Neural cell (in vitro differentiated cells): ENCODE measurements around the gene NKG7. TPM values are rescaled to one million over a fixed set of nuclear protein-coding genes. Genes with fewer than 3 reads are reported as not detected.

Experiments
- H2AFZ ChIP-seq: fragments of 200-600, 300-800 bp; sonication (generic), shearing (Covaris generic); 2 replicates; pipeline ENCODE4 v1.6.0; 2014; ENCODE audit warnings: low read depth, mild to moderate bottlenecking, antibody characterized with exemption, low read length, moderate library complexity
- H3F3A ChIP-seq: fragments of 200-600 bp; shearing (Covaris generic); 2 replicates; pipeline ENCODE4 v1.6.1; 2016; ENCODE audit warnings: mild to moderate bottlenecking, moderate library complexity, mixed read lengths, antibody characterized with exemption, low read length; ENCODE audit not compliant: insufficient read depth, poor library complexity, severe bottlenecking
- H3K27ac ChIP-seq: fragments of 200-600, 300-800 bp; sonication (generic), shearing (Covaris generic); 2 replicates; pipeline ENCODE4 v1.5.1; 2014; ENCODE audit warnings: mild to moderate bottlenecking, low read length, moderate library complexity
- H3K27me3 ChIP-seq: fragments of 300-800, 200-600 bp; sonication (generic), shearing (Covaris generic); 2 replicates; pipeline ENCODE4 v1.6.0; 2014; ENCODE audit warnings: mild to moderate bottlenecking, low read depth, low read length, moderate library complexity; ENCODE audit not compliant: insufficient read depth
- H3K36me3 ChIP-seq: fragments of 300-800, 200-600 bp; sonication (generic), shearing (Covaris generic); 2 replicates; pipeline ENCODE4 v1.5.1; 2014; ENCODE audit warnings: mild to moderate bottlenecking, antibody characterized with exemption, low read length, moderate library complexity; ENCODE audit not compliant: insufficient read depth
- H3K4me2 ChIP-seq: fragments of 300-800, 200-600 bp; sonication (generic), shearing (Covaris generic); 2 replicates; pipeline ENCODE4 v1.6.0; 2014; ENCODE audit warnings: mild to moderate bottlenecking, low read length
- H3K4me3 ChIP-seq: fragments of 300-800, 200-600 bp; sonication (generic), shearing (Covaris generic); 2 replicates; pipeline ENCODE4 v1.5.1; 2014; ENCODE audit warnings: mild to moderate bottlenecking, low read length, moderate library complexity
- H3K79me2 ChIP-seq: fragments of 200-600 bp; shearing (Covaris generic); replicated peaks from 2 replicates; pipeline ENCODE4 v1.6.0; 2014; ENCODE audit warnings: mild to moderate bottlenecking, low read length, moderate library complexity; ENCODE audit not compliant: insufficient read depth
- H3K9ac ChIP-seq: fragments of 300-800, 200-600 bp; sonication (generic), shearing (Covaris generic); 2 replicates; pipeline ENCODE4 v1.6.1; 2016; ENCODE audit warnings: mild to moderate bottlenecking, low read length, mixed read lengths
- H3K9me2 ChIP-seq: fragments of 200-600 bp; shearing (Covaris generic); 2 replicates; pipeline ENCODE4 v1.6.1; 2016; ENCODE audit warnings: mild to moderate bottlenecking, low read length, mixed read lengths; ENCODE audit not compliant: insufficient read depth
- H3K9me3 ChIP-seq: fragments of 200-600, 300-800 bp; sonication (generic), shearing (Covaris generic); 2 replicates; pipeline ENCODE4 v1.6.1; 2016; ENCODE audit warnings: mild to moderate bottlenecking, mixed run types, low read length, moderate library complexity, mixed read lengths
- H4K20me1 ChIP-seq: fragments of 200-600 bp; shearing (Covaris generic); 2 replicates; pipeline ENCODE4 v1.6.1; 2016; ENCODE audit warnings: mild to moderate bottlenecking, mixed run types; ENCODE audit not compliant: insufficient read depth
- CTCF ChIP-seq: fragments of 450-650 bp; IDR thresholded peaks from 2 replicates; pipeline ENCODE4 v1.5.1; 2014; ENCODE audit warnings: antibody characterized with exemption, mild to moderate bottlenecking, moderate library complexity; ENCODE audit not compliant: poor library complexity, severe bottlenecking
- EP300 ChIP-seq: fragments of 450-650 bp; conservative IDR thresholded peaks from 2 replicates; pipeline ENCODE4 v1.6.1; 2014; ENCODE audit warnings: antibody characterized with exemption, mild to moderate bottlenecking, moderate library complexity; ENCODE audit not compliant: poor library complexity, severe bottlenecking
- EZH2 ChIP-seq: fragments of 200-600, 300-800 bp; shearing (Covaris generic), sonication (generic); IDR thresholded peaks from 2 replicates; pipeline ENCODE4 v1.6.1; 2014; ENCODE audit warnings: antibody characterized with exemption, low read length, borderline replicate concordance, mild to moderate bottlenecking; ENCODE audit not compliant: insufficient read depth, poor library complexity, severe bottlenecking
- MXI1 ChIP-seq: fragments of 450-650 bp; conservative IDR thresholded peaks from 2 replicates; pipeline ENCODE4 v1.6.1; 2014; ENCODE audit warnings: antibody characterized with exemption, mild to moderate bottlenecking; ENCODE audit not compliant: poor library complexity, severe bottlenecking
- POLR2AphosphoS5 ChIP-seq: IDR thresholded peaks from 2 replicates; pipeline ENCODE4 v1.6.1; 2012
- RAD21 ChIP-seq: fragments of 450-650 bp; conservative IDR thresholded peaks from 2 replicates; pipeline ENCODE4 v1.6.1; 2014; ENCODE audit warnings: antibody characterized with exemption, mild to moderate bottlenecking, moderate library complexity
- REST ChIP-seq: IDR thresholded peaks from 2 replicates; pipeline ENCODE4 v1.6.1; 2012; ENCODE audit warnings: borderline replicate concordance
- SMC3 ChIP-seq: fragments of 450-650 bp; conservative IDR thresholded peaks from 2 replicates; pipeline ENCODE4 v1.6.1; 2014; ENCODE audit warnings: antibody characterized with exemption, mild to moderate bottlenecking, moderate library complexity; ENCODE audit not compliant: poor library complexity
- TAF1 ChIP-seq: IDR thresholded peaks from 2 replicates; pipeline ENCODE4 v1.6.1; 2012; ENCODE audit warnings: low read depth
- polyA plus RNA-seq: library from polyadenylated mRNA; depleted of rRNA; stranded (reverse); fragments of >200 nt; gene quantifications from 2 replicates; pipeline ENCODE4 v1.2.3, GENCODE V29; 2014

NKG7 gene
- polyA plus RNA-seq, 1 donor from 2014 or later, result not detected

DNA sequence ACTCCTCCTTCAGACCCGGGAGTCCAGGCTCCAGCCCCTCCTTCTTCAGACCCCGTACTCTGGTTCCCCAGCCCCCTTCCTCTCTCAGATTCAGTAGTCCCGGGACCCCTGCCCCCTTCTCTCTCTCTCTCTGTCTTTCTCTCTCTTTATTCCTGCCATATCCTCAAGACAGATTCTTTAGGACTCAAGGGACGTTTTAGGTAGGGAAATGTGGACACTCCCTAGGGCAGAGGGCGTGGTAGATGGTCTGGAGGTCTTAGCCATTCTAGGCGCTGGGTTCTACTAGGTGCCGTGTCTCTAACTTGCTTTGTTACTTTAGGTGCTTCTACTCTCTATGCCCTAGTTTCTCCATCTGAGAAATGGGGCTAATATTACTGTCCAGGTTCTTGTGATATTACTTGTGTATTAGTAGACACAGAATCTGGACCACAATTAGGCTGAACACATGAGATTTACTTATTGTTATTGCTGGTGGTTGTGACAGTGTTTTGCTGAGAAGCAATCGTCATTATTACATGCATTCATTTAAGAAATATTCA lies 18.7 kb upstream of the NKG7 start:
- Histone ChIP-seq H3K36me3 (no peaks in the 10 kb centered on the region), H3K27me3 (no peaks in the 10 kb centered on the region), H4K20me1 (no peaks in the 10 kb centered on the region), H3K9ac (no peak overlapping the region), H3K4me2 (no peak overlapping the region), H3K9me2 (no peaks in the 10 kb centered on the region), H3K9me3 (no peaks in the 10 kb centered on the region), H3K79me2 (no peaks in the 10 kb centered on the region), H3F3A (no peaks in the 10 kb centered on the region), H3K4me3 (no peak overlapping the region), H3K27ac (no peak overlapping the region), H2AFZ (no peak overlapping the region)
- TF ChIP-seq MXI1 (no peak), EZH2 (no peak), CTCF (no peak), SMC3 (no peak), EP300 (no peak), REST (no peak), POLR2AphosphoS5 (no peak), RAD21 (no peak), TAF1 (no peak)

GRCh38 chr19:51389143-51389542 lies 16.7 kb upstream of the NKG7 start:
- no peak overlapping the region for H3K27ac ChIP-seq

More at GRCh38 chr19:51389143-51389542, 16.7 kb upstream of the NKG7 start:
- Histone ChIP-seq H2AFZ (no peak overlapping the region), H3F3A (no peaks in the 10 kb centered on the region), H3K4me3 (no peak overlapping the region), H3K4me2 (no peak overlapping the region), H3K9ac (no peak overlapping the region), H3K27me3 (no peaks in the 10 kb centered on the region), H4K20me1 (no peaks in the 10 kb centered on the region), H3K79me2 (no peaks in the 10 kb centered on the region), H3K36me3 (no peaks in the 10 kb centered on the region), H3K9me3 (no peaks in the 10 kb centered on the region), H3K9me2 (no peaks in the 10 kb centered on the region)
- TF ChIP-seq RAD21, result no peak
- TF ChIP-seq POLR2AphosphoS5, result no peak
- TF ChIP-seq SMC3, result no peak
- no peak for TF ChIP-seq MXI1
- TF ChIP-seq REST, result no peak
- no peak for TF ChIP-seq TAF1
- TF ChIP-seq CTCF, result no peak
- no peak for TF ChIP-seq EP300
- TF ChIP-seq EZH2, result no peak
